ENCODE measurements around the gene IGIP.

DNA sequence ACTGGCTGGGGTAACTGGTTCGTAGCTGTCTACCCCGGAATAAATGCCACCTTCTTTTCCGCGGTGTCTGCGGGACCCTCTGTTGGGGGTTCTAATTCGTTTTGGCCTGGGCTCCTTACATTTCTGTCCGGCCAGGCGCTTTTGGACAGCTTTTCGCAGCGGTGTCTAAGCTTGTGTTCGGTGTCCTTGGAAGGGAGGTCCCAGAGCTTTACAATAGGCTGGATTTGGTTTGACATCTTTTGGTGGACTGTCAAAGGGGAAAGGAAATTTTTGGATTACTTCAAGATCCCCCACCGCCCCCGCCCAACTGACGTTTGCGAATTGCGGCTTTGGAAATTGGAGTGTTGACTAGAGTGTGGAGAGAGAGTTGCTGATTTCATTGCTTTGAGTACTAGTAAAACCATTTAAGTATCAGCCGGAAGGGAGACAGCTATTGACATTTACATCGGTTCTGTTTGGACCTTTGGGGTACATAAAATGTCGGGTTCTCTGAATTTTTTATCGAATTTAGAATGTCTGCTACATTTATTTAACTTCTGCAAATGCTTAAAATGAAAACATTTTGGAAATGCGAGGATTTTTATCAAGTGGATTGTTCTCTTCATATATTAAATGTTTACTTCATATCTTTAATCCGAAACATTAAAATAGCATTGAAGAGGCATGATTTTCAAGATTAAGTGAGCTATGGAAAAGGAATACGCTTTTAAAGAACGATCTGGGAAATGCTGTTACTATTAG lies 16.5 kb upstream of the IGIP start:
- TF ChIP-seq YY1 (IDR thresholded peaks at IDR 0.05; ENCODE audit: insufficient read depth, insufficient read length) (no peak), ZNF274 (IDR thresholded peaks at IDR 0.05; ENCODE audit: low read depth, low read length) (no peak)

Data from NT2/D1 (cell line).